Activated CD4-positive, alpha-beta T cell treated with anti-CD3 and anti-CD28 coated beads, Interleukin-2, amount 10 ng/mL, durations not matched to agents 7 days and 5 days (primary cell): Measurements from ENCODE around the gene LEFTY2. TPM values are rescaled to one million over a fixed set of nuclear protein-coding genes. Genes with fewer than 3 reads are reported as not detected.
A peak's percentile ranks its signal among the peaks of the same experiment; 100 is the strongest.
"Not testable (repeated sequence)": the region's sequence is repeated elsewhere in the genome, so short reads cannot be mapped to it uniquely, and the experiment has no call there.

Experiments
- CTCF ChIA-PET: fragments of 350-600 bp; sonication (Branson Sonifier 250); formaldehyde crosslinking; loops from one replicate; lab custom pipeline; 2021; ENCODE audit warnings: antibody characterized with exemption; lab: Charles Lee
- POLR2A ChIA-PET: fragments of 350-600 bp; sonication (Branson Sonifier 250); formaldehyde crosslinking; loops from one replicate; lab custom pipeline; 2021; ENCODE audit warnings: antibody characterized with exemption; lab: Charles Lee
- DNase-seq: peaks from one replicate; pipeline ENCODE4 v3.0.0-alpha.2; 2020
- H3K27ac Mint-ChIP-seq: one replicate; pipeline ENCODE4 v1.8.0; 2021; ENCODE audit warnings: mild to moderate bottlenecking, moderate library complexity, mixed read lengths
- H3K27me3 Mint-ChIP-seq: one replicate; pipeline ENCODE4 v1.8.0; 2021; ENCODE audit warnings: mixed read lengths
- H3K36me3 Mint-ChIP-seq: one replicate; pipeline ENCODE4 v1.8.0; 2021; ENCODE audit warnings: low read depth, mixed read lengths
- H3K4me1 Mint-ChIP-seq: one replicate; pipeline ENCODE4 v1.8.0; 2021; ENCODE audit warnings: mixed read lengths
- H3K4me3 Mint-ChIP-seq: one replicate; pipeline ENCODE4 v1.8.0; 2021; ENCODE audit warnings: mild to moderate bottlenecking, moderate library complexity, mixed read lengths
- H3K9me3 Mint-ChIP-seq: one replicate; pipeline ENCODE4 v1.8.0; 2021; ENCODE audit warnings: mixed read lengths
- total RNA-seq, 2 experiments: library from RNA; stranded (reverse); gene quantifications; one replicate each; pipeline ENCODE4 v1.2.3, GENCODE V29; 2021

Gene LEFTY2
- total RNA-seq, 2 experiments from 2014 or later = not detected

DNA sequence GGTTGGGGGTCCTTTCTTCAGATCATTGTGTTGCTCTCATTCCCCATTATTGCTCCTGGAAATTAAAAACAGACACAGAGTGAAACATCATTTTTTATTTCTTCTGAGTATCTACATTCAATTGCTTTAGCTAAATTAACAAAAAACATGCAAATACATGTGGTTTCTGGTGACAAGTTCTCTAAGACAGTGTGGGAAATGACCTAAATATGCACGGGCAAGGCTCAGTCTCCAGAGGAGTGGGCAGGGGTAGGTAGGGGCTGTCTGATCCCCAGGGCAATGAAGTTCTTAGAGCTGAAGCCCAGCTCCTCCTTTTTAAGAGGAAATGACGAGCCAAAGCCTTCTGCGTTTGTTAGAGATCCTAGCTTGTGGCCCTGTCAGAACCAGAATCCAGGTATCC is 4.5 kb downstream of the LEFTY2 start:
- Mint-ChIP-seq H3K36me3 (no peaks in the 10 kb centered on the region), H3K9me3 (no peaks in the 10 kb centered on the region), H3K4me3 (no peak overlapping the region), H3K4me1 (peaks cover 1% of the 10 kb centered on the region), H3K27me3 (peaks cover 2% of the 10 kb centered on the region), H3K27ac (no peak overlapping the region)
- no peak for DNase-seq
- POLR2A ChIA-PET = no interaction called here
- CTCF ChIA-PET = interaction anchor here (1.1 kb wide), 2 partner anchors 13 to 159 kb away, joined by 5 read pairs; partner anchors contain the start of genes PYCR2 and SRP9

DNA sequence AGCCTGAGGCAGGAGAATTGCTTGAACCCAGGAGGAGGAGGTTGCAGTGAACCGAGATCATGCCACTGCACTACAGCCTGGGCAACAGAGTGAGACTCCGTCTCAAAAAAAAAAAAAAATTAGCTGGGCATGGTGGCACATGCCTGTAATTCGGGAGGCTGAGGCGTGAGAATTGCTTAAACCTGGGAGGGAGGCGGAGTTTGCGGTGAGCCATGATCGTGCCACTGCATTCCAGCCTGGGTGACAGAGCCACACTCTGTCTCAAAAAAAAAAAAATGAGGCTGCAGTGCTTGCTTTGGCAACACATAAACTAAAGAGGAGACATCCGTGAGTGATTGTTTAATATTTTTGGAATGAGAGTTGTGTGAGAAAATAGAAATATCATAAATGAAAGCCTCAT is 4.9 kb downstream of the LEFTY2 start:
- CTCF ChIA-PET = interaction anchor here (0.6 to 1.1 kb wide), 2 partner anchors 64 to 158 kb away, joined by 3 to 5 read pairs; partner anchors contain the start of gene SRP9
- H3K27ac Mint-ChIP-seq, H3K4me1 Mint-ChIP-seq, H3K27me3 Mint-ChIP-seq, DNase-seq, POLR2A ChIA-PET, H3K36me3 Mint-ChIP-seq, H3K4me3 Mint-ChIP-seq, H3K9me3 Mint-ChIP-seq: not testable (repeated sequence)

DNA sequence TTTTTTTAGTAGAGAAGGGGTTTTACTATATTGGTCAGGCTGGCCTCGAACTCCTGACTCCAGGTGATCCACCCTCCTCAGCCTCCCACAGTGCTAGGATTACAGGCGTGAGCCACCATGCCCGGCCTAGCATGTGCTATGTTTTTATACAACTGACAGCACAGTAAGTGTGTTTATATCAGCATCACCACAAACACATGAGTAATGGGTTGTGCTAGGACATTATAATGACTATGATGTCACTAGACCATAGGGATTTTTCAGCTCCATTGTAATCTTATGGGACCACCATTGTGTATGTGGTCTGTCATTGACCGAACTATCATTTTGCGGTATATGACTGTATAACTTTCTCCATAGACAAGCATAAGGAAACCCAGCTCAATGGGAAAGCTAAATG is 6.3 kb downstream of the LEFTY2 start:
- CTCF ChIA-PET = no interaction called here
- no peak for DNase-seq
- no peaks in the 10 kb centered on the region for H3K9me3 Mint-ChIP-seq
- H3K27ac Mint-ChIP-seq = no peak overlapping the region
- no peaks in the 10 kb centered on the region for H3K36me3 Mint-ChIP-seq
- H3K27me3 Mint-ChIP-seq = no peaks in the 10 kb centered on the region
- no peaks in the 10 kb centered on the region for H3K4me1 Mint-ChIP-seq
- POLR2A ChIA-PET = no interaction called here
- H3K4me3 Mint-ChIP-seq = no peak overlapping the region

DNA sequence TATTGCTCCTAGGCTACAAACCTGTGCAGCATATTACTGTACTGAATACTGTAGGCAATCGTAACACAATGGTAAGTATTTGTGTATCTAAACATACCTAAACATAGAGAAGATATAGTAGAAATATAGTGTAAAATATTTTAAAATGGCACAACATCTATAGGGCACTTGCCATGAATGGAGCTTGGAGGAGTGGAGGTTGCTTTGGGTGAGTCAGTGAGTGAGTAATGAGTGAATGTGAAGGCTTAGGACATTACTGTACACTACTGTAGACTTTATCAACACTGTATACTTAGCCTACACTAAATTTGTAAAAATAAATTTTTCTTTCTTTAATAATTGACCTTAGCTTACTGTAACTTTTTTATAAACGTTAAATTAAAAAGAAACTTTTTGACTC is 7.9 kb downstream of the LEFTY2 start:
- no peaks in the 10 kb centered on the region for H3K9me3 Mint-ChIP-seq
- no peak overlapping the region for H3K27ac Mint-ChIP-seq
- no peaks in the 10 kb centered on the region for H3K27me3 Mint-ChIP-seq
- ChIA-PET POLR2A (no interaction called here), CTCF (interaction anchor here (1.2 to 1.8 kb wide), 2 partner anchors 13 to 50 kb away, joined by 3 to 4 read pairs; partner anchors contain the start of gene TMEM63A)
- peaks cover 14% of the 10 kb centered on the region for H3K4me1 Mint-ChIP-seq
- no peaks in the 10 kb centered on the region for H3K36me3 Mint-ChIP-seq
- no peak for DNase-seq
- no peak overlapping the region for H3K4me3 Mint-ChIP-seq

DNA sequence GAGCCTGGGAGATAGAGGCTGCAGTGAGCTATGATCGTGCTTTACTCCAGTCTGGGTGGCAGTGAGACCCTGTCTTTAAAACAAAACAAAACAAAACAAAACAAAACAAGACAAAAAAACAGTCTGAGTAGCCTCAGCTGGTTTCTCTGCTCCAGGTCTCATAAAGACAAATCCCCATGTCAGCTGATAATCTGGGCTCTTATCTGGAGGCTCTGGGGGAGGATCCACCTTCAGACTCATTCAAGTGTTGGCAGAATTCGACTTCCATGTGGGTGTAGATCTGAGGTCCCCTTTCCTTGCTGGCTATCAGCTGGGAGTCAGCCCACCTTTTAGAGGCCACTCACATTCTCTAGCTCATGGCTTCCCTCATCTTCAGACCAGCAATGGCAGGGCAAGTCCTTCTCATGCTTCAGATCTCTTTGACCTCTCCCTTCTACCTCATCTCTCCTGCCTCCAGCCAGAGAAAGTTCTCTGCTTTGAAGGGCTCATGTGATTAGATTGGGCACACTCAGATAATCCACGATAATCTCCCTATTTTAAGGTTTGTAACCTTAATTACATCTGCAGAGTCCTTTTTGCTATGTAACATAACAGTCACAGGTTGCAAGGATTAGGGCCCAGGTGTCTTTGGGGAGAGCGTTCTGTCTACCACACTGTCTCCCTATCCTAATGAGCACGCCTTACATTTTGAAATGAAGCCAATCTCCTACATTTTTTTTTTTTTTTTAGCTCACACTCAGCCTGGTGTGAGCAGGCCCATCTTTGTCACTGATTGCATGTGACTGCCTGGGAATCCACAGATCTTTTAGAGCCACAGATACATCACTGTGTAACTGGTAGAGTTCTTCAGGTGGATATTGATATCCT is 9.5 kb downstream of the LEFTY2 start:
- no peaks in the 10 kb centered on the region for H3K9me3 Mint-ChIP-seq
- H3K4me3 Mint-ChIP-seq = no peak overlapping the region
- H3K27ac Mint-ChIP-seq = peak overlapping the region; percentile 37
- DNase-seq = no peak
- H3K36me3 Mint-ChIP-seq = no peaks in the 10 kb centered on the region
- peaks cover 23% of the 10 kb centered on the region for H3K4me1 Mint-ChIP-seq
- POLR2A ChIA-PET = no interaction called here
- no peaks in the 10 kb centered on the region for H3K27me3 Mint-ChIP-seq
- CTCF ChIA-PET = interaction anchor here (0.8 to 1.2 kb wide), 4 partner anchors 9 to 154 kb away, joined by 3 to 4 read pairs (median 4); partner anchors contain the start of gene SRP9

DNA sequence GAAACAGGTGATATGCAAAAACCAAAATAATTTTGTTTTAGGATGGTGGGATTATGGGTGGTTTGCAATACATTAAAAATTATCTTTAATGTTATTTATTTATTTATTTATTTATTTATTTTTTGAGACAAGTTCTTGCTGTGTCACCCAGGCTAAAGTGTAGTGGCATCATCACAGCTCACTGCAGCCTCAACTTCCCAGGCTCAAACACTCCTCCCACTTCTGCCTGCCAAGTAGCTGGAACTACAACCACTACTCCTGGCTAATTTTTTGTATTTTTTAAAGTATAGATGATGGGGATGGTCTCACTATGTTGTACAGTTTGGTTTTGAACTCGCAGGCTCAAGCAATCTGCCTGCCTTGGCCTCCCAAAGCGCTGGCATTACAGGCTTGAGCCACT is 10.5 kb downstream of the LEFTY2 start:
- H3K4me3 Mint-ChIP-seq = no peak overlapping the region
- peaks cover 26% of the 10 kb centered on the region for H3K4me1 Mint-ChIP-seq
- no peak for DNase-seq
- CTCF ChIA-PET = interaction anchor here (0.7 to 2.4 kb wide), 5 partner anchors 8 to 153 kb away, joined by 3 to 9 read pairs (median 3); partner anchors contain the start of gene SRP9
- H3K27ac Mint-ChIP-seq = peak overlapping the region; percentile 37
- H3K36me3 Mint-ChIP-seq = no peaks in the 10 kb centered on the region
- POLR2A ChIA-PET = interaction anchor here (0.7 kb wide), 1 partner anchor 254 kb away, joined by 6 read pairs; no protein-coding TSS in a partner anchor
- no peaks in the 10 kb centered on the region for H3K27me3 Mint-ChIP-seq
- no peaks in the 10 kb centered on the region for H3K9me3 Mint-ChIP-seq

DNA sequence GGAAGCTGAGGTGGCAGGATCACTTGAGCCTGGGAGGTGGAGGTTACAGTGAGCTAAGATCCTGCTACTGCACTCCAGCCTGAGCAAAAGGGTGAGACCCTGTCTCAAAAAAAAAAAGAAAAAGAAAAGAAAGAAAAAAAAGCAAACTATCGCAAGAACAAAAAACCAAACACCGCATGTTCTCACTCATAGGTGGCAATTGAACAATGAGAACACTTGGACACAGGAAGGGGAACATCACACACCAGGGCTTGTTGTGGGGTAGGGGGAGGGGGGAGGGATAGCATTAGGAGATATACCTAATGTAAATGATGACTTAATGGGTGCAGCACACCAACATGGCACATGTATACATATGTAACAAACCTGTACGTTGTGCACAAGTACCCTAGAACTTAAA is 11.6 kb downstream of the LEFTY2 start:
- H3K27me3 Mint-ChIP-seq, H3K4me3 Mint-ChIP-seq, DNase-seq, POLR2A ChIA-PET, H3K9me3 Mint-ChIP-seq, H3K36me3 Mint-ChIP-seq: not testable (repeated sequence)
- CTCF ChIA-PET = interaction anchor here (0.6 to 2.4 kb wide), 5 partner anchors 14 to 488 kb away, joined by 3 to 9 read pairs (median 3); no protein-coding TSS in a partner anchor
- H3K27ac Mint-ChIP-seq = peak overlapping the region; percentile 93
- H3K4me1 Mint-ChIP-seq = peaks cover 29% of the 10 kb centered on the region

DNA sequence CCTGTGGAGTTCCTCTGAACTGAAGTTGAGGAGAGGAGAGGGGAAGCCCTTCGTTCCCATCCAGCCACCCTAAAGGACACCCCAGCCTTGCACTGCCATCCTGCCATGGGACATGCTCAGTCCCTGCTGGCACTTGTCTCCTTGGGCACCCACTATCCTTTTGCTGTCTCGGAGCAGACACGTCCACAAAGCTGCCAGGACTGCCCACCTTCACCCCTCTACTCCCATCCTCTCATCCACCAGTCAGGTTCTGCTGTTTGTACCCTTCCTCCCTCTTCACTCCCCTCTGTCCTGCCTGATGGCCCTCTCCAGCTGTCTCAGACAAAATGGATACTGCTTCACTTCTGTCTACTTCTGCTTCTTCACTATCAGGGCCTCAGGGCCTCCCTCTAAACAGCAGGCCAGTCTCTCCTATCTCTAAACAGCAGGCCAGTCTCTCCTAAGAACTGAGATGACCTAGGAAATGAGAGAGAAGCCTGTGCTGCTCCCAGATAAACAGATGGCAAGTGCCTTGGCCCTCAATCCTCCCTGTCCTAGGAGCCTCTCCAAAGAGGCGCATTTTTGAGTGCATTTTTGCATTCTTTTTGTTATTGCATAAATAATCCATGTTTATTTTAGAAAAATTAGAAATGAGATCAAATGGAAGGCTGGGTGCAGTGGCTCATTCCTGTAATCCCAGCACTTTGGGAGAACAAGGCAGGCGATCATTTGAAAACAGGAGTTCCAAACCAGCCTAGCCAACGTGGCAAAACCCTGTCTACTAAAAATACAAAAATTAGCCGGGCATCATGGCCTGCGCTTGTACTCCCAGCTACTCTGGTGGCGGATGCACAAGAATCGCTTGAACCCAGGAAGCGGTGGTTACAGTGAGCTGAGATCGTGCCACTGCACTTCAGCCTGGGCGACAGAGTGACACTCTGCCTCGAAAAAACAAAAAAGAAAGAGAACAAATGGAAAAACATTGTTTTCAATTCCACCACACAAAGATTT is 12.5 kb downstream of the LEFTY2 start:
- CTCF ChIA-PET = interaction anchor here (0.6 to 2.4 kb wide), 2 partner anchors 15 to 487 kb away, joined by 3 to 9 read pairs; no protein-coding TSS in a partner anchor
- Mint-ChIP-seq H3K27ac (peak overlapping the region; percentile 93), H3K4me1 (peaks cover 30% of the 10 kb centered on the region), H3K9me3 (no peaks in the 10 kb centered on the region), H3K36me3 (peaks cover 6% of the 10 kb centered on the region), H3K4me3 (peak overlapping the region; percentile 19), H3K27me3 (no peaks in the 10 kb centered on the region)
- POLR2A ChIA-PET = no interaction called here
- peak; percentile 56 for DNase-seq

DNA sequence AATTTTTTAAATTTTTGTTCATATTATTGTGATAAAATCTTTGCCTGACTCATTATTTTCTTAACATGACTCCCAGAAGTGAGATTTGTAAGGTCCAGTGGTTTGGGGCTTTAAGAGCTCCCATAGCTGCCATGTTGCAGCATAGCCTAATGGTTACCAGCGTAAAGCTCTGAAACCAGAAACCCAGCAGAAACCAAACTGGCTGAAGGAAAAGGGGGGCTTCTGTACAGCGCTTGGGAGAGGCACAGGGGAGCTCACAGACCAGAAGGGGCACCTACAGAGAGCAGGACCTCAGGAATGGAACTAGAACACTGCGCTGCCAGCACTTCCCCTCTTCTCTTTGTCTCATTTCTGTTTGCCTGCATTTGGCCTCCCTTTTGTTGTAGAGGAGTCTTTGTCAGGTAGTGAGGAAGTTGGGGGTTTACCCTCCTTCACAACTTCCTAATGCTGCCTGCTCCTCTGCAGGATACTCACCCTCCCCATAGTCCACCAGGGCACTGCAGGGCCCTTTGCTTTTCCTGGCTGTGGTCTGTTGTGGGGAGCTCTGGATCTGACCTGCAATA is 14.4 kb downstream of the LEFTY2 start:
- no peaks in the 10 kb centered on the region for H3K9me3 Mint-ChIP-seq
- peaks cover 46% of the 10 kb centered on the region for H3K4me1 Mint-ChIP-seq
- no peak overlapping the region for H3K4me3 Mint-ChIP-seq
- no peak for DNase-seq
- no peaks in the 10 kb centered on the region for H3K27me3 Mint-ChIP-seq
- POLR2A ChIA-PET = interaction anchor here (0.6 kb wide), 1 partner anchor 24 kb away, joined by 3 read pairs; no protein-coding TSS in a partner anchor
- CTCF ChIA-PET = interaction anchor here (0.9 to 1.8 kb wide), 2 partner anchors 16 to 107 kb away, joined by 4 to 6 read pairs; no protein-coding TSS in a partner anchor
- H3K27ac Mint-ChIP-seq = peak overlapping the region; percentile 82
- peaks cover 12% of the 10 kb centered on the region for H3K36me3 Mint-ChIP-seq

DNA sequence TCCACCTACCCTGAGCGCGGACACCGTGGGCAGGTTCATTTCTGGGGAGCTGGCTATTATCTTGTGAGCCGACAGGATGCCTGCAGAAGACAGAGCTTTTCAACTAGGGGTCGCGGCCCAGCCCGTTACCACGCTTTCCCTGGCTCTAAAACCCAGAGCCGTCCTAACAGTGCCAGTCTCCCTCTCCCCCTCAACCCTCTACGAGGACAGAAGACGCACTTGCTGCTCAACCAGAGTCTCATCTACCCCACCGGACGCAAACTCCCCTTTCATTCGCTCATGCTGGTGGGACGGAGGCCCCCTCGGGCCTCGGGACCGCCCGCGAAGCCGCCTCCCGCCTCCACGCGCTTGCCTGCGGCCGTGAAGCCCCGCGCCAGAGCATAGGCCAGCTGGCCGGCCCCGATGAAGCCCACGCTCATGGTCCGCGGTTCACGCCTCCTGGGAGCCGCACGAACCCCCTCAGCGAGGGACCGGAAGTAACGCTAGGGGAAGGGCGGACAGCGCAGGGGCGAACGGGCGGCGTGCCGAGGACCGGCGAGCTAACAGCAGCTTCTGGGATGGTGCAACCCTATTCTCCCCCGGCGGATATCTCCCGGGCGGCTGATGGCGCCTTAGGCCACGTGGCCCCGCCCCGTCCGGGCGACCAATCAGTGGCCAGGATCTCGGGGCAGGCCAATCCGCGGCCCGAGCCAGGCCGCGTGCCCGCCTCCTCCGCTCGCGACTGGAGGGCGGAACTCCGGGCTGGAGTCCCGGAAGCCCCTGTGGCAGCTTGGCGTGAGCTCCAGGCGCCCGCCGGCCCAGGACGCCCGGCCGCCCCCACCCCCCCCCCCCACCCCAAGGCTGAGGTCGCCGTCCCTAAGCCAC is 17.1 kb downstream of the LEFTY2 start, which contains the start of gene PYCR2:
TSS of gene PYCR2 (minus strand) at position 559 of the 864 bp plus-strand sequence. CDS start at position 419, 140 bp downstream.
- H3K4me3 Mint-ChIP-seq = peak within 1 kb of the TSS; percentile 98
- ChIA-PET POLR2A (interaction anchor here (0.5 to 1.3 kb wide), 6 partner anchors 20 to 1498 kb away, joined by 3 to 7 read pairs (median 4); partner anchors contain the start of genes SDE2 and SRP9), CTCF (interaction anchor here (0.6 to 2.4 kb wide), 12 partner anchors 12 to 505 kb away, joined by 3 to 10 read pairs (median 4); partner anchors contain the start of genes LEFTY2 and SRP9)
- H3K9me3 Mint-ChIP-seq = no peaks in the 10 kb centered on the region
- peaks cover 34% of the 10 kb centered on the region for H3K36me3 Mint-ChIP-seq
- H3K27ac Mint-ChIP-seq = peak within 1 kb of the TSS; percentile 96
- H3K4me1 Mint-ChIP-seq = peaks cover 65% of the 10 kb centered on the region
- H3K27me3 Mint-ChIP-seq = no peaks in the 10 kb centered on the region
- DNase-seq = peak; percentile 95

DNA sequence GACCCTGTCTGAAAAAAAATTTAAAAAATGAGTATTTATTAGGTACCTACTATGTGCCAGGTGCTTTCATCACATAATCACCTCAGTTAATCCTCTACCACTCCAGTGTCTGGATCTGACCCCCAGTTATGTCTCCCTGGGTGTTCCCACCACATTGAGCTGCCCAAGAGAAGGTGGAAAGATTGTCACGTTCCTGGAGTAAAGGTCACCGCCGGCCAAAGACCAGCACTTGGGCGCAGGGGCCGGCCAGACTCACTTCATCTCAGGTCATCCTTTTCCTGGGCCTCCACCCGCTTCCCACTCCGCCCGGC is 17.7 kb downstream of the LEFTY2 start:
- DNase-seq = no peak
- Mint-ChIP-seq H3K27me3 (no peaks in the 10 kb centered on the region), H3K36me3 (peaks cover 38% of the 10 kb centered on the region), H3K9me3 (no peaks in the 10 kb centered on the region), H3K27ac (peak overlapping the region; percentile 96), H3K4me1 (peaks cover 62% of the 10 kb centered on the region), H3K4me3 (peak overlapping the region; percentile 98)
- ChIA-PET POLR2A (interaction anchor here (1.1 to 1.3 kb wide), 2 partner anchors 76 to 146 kb away, joined by 5 to 7 read pairs; partner anchors contain the start of genes SDE2 and SRP9), CTCF (interaction anchor here (0.8 to 2.4 kb wide), 10 partner anchors 12 to 455 kb away, joined by 3 to 10 read pairs (median 4); partner anchors contain the start of gene LEFTY2)
